GM19099 (cell line): ENCODE measurements around the gene ROR2.

ENCODE experiments used
- POLR2A ChIP-seq: IDR thresholded peaks from 3 replicates; pipeline ENCODE4 v1.6.1; 2011; ENCODE audit warnings: low read depth; ENCODE audit not compliant: insufficient read length; ENCODE audit errors: extremely low read depth

The ROR2 gene

GRCh38 chr9:91915524-91916263 lies 34.3 kb downstream of the ROR2 start:
- no peak for TF ChIP-seq POLR2A

DNA sequence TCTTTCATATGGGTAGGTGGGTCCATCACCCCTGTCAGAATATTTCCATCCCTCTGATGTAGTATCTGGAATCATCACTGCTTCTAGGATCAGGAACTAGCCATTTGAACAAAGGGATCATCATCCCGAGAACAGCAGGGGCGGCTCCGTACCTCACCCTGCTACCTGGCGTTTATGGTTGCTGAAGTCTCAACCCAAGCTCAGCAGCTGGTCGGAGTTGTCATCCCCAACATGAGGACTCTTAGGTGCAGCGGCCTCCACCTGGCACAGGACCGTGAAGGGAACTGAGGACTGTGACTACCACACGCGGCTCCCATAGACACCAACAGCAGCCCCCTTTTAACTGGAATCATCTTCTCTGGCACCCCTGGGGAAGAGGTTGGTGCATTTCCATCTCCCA lies 35.1 kb downstream of the ROR2 start:
- no peak for TF ChIP-seq POLR2A

DNA sequence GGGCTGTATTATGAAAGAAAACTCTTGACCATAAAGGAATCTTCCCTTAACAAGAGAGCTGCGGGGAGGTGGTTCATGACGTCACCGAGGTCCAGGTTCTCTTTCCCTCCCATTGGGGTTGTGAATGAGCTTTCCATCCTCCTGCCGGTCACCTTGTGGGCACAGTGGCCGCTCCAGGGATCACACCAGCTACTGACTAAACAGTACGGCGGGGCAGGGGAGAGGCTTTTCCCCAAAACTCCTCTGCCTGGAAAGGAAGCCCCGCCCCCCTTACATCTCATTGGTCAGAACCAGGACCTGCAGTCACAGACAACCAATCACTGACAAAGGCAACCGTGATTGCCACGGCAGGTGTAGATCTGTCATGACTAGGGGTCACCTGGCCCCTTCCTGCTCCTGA lies 35.6 kb downstream of the ROR2 start:
- no peak for TF ChIP-seq POLR2A

DNA sequence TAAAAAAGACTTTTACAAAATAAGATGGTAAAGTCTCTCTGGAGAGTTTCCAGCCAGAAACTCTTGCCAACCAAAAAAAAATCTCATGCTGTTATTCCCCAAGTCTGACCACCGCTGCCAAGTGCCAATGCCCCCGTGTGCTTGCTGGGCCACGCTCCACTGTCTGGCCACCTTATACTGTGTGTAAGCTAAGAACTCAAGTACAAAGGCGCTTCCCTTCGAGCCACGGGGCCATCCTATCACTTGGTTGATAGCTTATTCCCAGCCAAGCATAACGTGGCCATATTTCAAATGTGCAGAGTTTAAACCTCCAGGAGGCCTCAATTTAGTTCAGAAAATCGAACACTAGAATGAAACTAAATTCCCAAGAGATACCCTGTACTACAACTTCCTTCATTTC lies 36.0 kb downstream of the ROR2 start:
- TF ChIP-seq POLR2A, result no peak

- no peak for TF ChIP-seq POLR2A
Observed at GRCh38 chr9:91913096-91913495, 36.9 kb downstream of the ROR2 start.

GRCh38 chr9:91911657-91912056 lies 38.4 kb downstream of the ROR2 start:
- no peak for TF ChIP-seq POLR2A

GRCh38 chr9:91908746-91909145 lies 41.3 kb downstream of the ROR2 start:
- TF ChIP-seq POLR2A, result no peak

GRCh38 chr9:91908293-91908623 lies 41.8 kb downstream of the ROR2 start:
- TF ChIP-seq POLR2A, result no peak

GRCh38 chr9:91907484-91908292 lies 42.3 kb downstream of the ROR2 start:
- no peak for TF ChIP-seq POLR2A

DNA sequence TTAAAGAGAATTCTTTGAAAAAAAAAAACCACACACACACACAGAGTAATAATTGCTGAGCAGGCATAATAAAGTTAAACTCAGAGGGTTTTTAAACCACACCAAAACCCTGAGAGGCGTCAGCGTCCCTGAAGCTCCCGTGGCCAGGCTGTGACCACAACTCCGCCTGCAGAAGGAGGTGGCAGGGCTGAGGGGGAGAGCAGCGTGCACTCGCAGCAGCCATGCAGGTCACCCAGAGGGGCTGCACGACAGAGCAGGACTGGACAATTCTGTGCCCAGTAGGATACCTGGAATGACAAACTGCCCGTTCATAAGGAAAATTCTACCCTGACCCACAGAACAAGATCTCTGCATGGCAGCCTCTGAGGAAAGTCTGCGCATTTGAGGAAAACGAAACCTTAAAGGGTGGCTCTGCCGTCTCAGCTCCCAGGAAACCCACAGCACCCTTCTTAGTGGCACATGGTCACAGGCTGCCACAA lies 44.0 kb downstream of the ROR2 start:
- no peak for TF ChIP-seq POLR2A

GRCh38 chr9:91905237-91905650 lies 44.8 kb downstream of the ROR2 start:
- TF ChIP-seq POLR2A, result no peak

- TF ChIP-seq POLR2A, result no peak
Observed at GRCh38 chr9:91904588-91905236, 45.3 kb downstream of the ROR2 start.

DNA sequence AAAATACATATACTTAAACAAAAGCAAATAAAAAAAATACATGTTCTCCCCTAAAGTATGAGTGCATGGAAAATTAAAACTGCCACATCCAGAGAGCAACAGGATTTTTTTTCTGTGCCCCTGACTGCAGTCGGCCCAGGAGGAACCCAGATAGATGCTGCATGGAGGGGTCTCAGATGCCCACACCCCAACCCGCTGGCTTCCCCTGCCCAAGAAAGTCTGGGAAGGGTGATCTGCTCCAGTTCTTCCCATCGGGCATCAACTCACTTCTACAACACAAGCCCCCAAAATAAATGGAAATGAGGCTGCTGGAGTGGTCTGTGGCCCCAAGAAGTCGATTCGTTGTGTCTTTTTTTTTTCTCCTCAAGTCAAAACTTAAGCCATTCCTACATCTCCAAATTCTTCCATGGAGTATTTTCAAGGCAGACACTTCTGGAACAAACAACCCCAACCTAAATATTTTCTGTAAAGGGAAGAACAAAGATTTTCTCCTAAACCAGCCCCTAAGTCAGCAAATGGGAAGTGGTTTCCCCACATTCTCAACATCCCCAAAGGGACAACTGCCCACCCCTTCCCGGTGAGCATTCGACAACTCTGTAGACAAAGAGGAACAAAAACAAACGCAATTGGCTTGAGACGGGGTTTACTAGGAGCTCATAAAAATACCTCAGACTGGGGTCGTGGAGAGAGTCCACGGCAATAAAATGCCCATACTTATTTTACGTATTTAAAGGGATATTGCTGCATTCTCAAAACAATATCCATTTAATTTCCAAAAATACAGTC lies 46.7 kb downstream of the ROR2 start:
- no peak for TF ChIP-seq POLR2A

- TF ChIP-seq POLR2A, result no peak
Observed at GRCh38 chr9:91902475-91903125, 47.4 kb downstream of the ROR2 start.
